GM12801 (cell line): ENCODE results near the gene TLR3.

Experiments used
- TF ChIP-seq, protein P1 (sequence below): IDR thresholded peaks from one replicate; pipeline ENCODE4 v1.5.1; 2011; ENCODE audit warnings: control low read depth; ENCODE audit not compliant: insufficient read length; ENCODE audit errors: extremely low read depth

The TLR3 gene

DNA sequence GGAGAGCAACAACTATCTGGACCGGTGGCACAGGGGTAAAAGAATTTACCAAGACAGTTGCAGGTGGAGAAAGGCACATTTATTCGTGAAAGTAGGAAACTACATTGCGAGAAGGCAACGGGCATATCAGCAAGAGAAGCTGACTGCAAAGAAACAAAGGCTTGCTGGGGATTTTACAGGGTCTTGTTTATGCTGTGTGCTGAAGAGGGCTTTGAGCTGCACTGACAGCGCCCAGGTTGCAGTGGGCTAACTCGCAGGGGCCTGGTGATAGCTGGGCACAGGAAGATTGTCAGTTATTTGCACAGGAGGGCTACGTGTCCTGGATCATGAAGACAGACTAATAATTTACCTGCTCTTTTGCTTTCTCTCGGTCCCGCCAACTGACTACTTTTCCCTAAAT is 10.7 kb downstream of the TLR3 start:
- TF ChIP-seq, protein P1, sequence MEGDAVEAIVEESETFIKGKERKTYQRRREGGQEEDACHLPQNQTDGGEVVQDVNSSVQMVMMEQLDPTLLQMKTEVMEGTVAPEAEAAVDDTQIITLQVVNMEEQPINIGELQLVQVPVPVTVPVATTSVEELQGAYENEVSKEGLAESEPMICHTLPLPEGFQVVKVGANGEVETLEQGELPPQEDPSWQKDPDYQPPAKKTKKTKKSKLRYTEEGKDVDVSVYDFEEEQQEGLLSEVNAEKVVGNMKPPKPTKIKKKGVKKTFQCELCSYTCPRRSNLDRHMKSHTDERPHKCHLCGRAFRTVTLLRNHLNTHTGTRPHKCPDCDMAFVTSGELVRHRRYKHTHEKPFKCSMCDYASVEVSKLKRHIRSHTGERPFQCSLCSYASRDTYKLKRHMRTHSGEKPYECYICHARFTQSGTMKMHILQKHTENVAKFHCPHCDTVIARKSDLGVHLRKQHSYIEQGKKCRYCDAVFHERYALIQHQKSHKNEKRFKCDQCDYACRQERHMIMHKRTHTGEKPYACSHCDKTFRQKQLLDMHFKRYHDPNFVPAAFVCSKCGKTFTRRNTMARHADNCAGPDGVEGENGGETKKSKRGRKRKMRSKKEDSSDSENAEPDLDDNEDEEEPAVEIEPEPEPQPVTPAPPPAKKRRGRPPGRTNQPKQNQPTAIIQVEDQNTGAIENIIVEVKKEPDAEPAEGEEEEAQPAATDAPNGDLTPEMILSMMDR: no peak

DNA sequence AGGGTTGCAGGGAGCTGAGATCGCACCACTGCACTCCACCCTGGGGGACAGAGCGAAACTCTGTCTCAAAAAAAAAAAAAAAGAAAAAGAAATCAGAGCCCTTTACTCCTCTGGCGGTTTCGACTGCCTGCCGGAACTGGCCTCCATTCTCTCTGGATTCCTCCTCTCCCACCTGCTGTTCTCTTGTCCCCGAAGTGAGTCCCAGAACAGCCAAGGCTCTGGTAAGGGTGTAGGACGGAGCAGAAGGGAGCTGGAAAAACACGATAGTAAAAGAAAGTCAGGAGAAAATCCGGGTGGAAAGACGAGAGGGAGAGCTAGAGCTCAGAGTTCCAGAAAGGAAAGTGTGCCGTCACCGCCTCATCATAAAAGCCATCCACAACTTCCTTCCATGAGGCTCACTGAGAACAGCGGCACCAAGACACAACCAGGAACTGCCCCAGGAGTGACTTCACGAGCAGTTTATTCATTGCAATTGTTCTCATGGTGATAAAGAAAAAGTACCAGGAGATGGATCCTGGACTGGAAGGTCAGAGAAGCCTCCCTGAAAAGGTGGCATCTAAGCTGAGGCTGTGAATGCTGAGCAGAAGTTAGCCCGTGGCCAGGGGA is 12.3 kb downstream of the TLR3 start:
- TF ChIP-seq, protein P1: no peak

DNA sequence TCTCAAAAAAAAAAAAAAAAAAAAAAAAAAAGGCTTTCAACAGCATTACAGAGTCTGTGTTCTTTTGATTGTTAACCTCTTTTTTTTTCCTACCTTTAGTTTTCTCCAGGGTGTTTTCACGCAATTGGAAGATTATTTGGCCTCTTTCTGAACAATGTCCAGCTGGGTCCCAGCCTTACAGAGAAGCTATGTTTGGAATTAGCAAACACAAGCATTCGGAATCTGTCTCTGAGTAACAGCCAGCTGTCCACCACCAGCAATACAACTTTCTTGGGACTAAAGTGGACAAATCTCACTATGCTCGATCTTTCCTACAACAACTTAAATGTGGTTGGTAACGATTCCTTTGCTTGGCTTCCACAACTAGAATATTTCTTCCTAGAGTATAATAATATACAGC is 13.3 kb downstream of the TLR3 start:
- TF ChIP-seq, protein P1: no peak

- TF ChIP-seq, protein P1: no peak
Measured at GRCh38 chr4:186088523-186088922, 19.6 kb downstream of the TLR3 start.

DNA sequence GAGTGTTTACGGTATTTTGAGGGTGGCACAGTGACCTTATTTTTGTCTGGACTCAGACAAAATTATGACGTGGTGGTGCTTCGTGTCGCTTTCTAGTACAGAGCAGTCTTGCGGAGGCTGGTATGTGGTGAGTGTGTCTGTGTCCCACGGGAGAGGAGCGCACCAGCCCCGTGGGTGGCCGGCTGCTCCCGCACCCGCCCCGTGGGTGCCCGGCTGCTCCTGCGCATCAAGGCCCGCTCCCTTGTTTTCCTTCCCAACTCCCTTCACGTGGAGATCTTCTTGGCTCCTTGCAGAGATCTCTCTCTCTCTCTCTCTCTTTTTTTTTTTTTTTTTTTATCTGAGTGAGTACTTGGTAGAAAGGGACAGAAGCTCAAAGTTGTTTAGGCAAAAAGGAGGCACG is 23.3 kb downstream of the TLR3 start:
- TF ChIP-seq, protein P1: no peak

DNA sequence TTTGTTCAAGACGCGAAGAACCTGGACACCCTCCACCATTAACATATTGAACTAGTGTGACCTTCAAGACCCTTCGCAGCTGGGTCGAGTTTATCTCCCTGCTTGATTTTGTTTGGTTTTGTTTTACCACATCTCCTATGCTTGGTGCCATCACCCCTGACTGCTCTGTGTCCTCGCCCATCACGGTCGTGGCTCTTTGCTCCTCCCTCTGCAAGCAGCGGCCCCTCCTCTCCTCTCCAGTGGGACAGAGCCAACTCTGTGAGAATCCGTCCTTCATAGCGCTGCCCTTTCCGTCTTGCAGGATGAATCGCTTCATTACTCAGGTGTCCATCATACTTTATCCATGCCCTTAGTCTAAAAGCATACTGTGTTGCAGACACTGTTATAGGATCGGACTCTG is 26.4 kb downstream of the TLR3 start:
- TF ChIP-seq, protein P1: no peak

- TF ChIP-seq, protein P1: no peak
Measured at GRCh38 chr4:186096681-186097165, 27.8 kb downstream of the TLR3 start.
